GM18520 (cell line): ENCODE data around the gene LAPTM5.
"Not testable (repeated sequence)": the region's sequence is repeated elsewhere in the genome, so short reads cannot be mapped to it uniquely, and the experiment has no call there.

Source experiments
- ATAC-seq: cut with Tn5 transposase; IDR thresholded peaks from one replicate; pipeline ENCODE4 v1.9.1; 2021; ENCODE audit not compliant: unreplicated experiment

LAPTM5 gene, protein sequence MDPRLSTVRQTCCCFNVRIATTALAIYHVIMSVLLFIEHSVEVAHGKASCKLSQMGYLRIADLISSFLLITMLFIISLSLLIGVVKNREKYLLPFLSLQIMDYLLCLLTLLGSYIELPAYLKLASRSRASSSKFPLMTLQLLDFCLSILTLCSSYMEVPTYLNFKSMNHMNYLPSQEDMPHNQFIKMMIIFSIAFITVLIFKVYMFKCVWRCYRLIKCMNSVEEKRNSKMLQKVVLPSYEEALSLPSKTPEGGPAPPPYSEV

GRCh38 chr1:30757352-30758120 lies at the start of gene LAPTM5:
TSS of gene LAPTM5 (minus strand) at chr1:30757774. CDS start at chr1:30757745, 29 bp downstream.
- ATAC-seq: no peak

- no peak for ATAC-seq
These were observed 49.1 kb upstream of the LAPTM5 start for GRCh38 chr1:30806381-30807317.

GRCh38 chr1:30805304-30806003 lies 47.9 kb upstream of the LAPTM5 start:
- no peak for ATAC-seq

- no peak for ATAC-seq
These were observed 47.2 kb upstream of the LAPTM5 start for GRCh38 chr1:30804822-30805221.

DNA sequence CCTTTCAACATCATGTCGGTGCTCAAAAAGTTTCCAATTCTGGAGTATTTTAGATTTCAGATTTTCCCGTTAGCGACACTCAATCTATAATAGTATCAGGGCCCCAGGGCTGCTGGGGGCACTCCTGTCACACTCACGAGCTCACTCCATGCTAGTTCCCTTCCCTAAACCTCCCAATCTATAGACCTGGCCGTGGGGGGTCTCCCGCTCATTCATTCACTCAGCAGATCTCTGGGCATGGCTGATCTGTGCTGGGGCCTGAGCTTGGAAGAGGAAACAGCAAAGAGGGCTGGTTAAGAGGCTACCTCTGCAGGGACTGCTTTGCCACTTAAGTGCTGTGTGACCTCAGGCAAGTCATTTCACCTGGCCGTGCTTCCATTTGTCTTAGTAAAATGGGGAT lies 46.8 kb upstream of the LAPTM5 start:
- ATAC-seq: no peak

- ATAC-seq: no peak
These were observed 46.0 kb upstream of the LAPTM5 start for GRCh38 chr1:30803562-30803961.

GRCh38 chr1:30801771-30802198 lies 44.2 kb upstream of the LAPTM5 start:
- no peak for ATAC-seq

DNA sequence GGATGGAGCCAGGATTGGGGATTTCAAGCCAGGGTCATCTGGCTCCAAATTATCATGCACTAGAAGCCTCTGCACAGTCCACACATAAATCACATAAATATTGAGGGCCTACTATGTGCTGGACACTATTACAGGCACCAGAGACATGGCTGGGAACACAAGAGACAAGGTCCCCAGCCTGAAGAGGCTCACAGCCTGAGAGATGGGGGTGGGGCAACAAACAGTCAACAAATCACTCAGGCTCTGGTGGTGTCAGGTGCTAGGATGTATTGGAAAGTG lies 41.6 kb upstream of the LAPTM5 start:
- no peak for ATAC-seq

DNA sequence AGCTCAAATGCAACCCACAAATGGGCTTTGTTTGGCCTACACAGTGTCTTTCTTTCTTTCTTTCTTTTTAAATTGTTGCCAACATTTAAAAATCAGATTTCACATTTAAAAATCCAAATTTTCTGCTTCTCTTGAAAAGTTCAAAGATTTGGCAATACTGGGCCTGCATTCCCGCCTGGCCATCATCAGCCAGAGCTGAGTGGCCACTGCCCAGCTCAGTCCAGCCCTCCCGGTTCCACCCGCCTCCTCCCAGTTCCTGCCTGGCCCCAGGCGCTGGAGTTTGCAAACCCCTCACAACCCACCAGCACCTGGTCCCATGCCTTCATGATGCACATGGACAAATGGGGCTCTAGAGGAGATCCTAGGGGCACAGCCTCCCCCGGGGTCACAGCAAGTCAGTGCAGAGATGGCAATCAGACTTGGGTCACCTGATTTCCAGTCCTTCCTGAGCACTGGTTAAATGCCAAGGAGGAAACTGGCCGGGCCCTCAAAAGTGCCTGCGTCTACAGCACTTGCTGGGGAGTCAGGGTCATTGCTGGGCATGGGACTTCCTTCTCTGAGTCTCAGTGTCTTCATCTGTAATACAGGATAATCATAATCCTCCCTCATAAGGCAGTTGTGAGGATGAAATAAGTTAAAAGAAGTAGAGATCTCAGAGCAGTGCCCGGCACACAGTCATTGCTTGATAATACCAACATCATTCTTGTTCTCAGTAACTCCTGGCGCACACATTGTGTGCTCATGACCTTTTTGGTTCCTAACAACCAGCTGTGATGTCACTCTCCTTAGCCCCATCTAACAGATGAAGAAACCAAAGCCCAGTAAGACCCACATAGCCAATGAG lies 41.0 kb upstream of the LAPTM5 start:
- ATAC-seq: no peak

DNA sequence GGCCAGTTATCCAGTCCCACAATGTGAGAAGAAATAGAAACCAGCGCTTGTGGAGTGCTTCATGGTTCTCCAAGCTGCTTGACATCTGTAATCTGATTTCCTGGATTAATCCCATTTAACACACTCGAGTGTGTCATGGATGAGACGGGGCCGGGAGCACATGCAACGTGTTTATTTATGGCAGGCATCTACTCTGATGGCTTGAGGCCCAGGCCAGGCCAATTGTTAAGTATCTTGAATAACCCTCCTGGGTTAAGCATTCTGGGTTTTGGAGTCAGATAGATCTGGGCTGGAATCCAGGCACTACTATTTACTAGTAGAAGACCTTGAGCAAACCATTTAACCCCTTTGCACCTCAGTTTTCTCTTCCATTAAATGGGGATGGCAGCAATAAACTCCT lies 37.5 kb upstream of the LAPTM5 start:
- no peak for ATAC-seq

- ATAC-seq: no peak
These were observed 36.7 kb upstream of the LAPTM5 start for GRCh38 chr1:30794260-30794659.

- no peak for ATAC-seq
These were observed 35.6 kb upstream of the LAPTM5 start for GRCh38 chr1:30793209-30793608.

GRCh38 chr1:30791868-30792267 lies 34.3 kb upstream of the LAPTM5 start:
- ATAC-seq: no peak

- ATAC-seq: no peak
These were observed 33.5 kb upstream of the LAPTM5 start for GRCh38 chr1:30790850-30791778.

- not testable (repeated sequence) for ATAC-seq
These were observed 32.6 kb upstream of the LAPTM5 start for GRCh38 chr1:30790256-30790525.

- ATAC-seq: no peak
These were observed 32.0 kb upstream of the LAPTM5 start for GRCh38 chr1:30789388-30790255.

- no peak for ATAC-seq
These were observed 31.2 kb upstream of the LAPTM5 start for GRCh38 chr1:30788580-30789387.
